ENCODE data around the gene HNRNPH2. TPM values are rescaled to one million over a fixed set of nuclear protein-coding genes. Genes with fewer than 3 reads are reported as not detected.

Gene HNRNPH2
- total RNA-seq, 4 donors from 2014 or later = 34.5 to 75.0 (median 43.2) TPM

GRCh38 chrX:101369687-101370086, 38.3 kb upstream of the HNRNPH2 start:
- TF ChIP-seq, protein P1, sequence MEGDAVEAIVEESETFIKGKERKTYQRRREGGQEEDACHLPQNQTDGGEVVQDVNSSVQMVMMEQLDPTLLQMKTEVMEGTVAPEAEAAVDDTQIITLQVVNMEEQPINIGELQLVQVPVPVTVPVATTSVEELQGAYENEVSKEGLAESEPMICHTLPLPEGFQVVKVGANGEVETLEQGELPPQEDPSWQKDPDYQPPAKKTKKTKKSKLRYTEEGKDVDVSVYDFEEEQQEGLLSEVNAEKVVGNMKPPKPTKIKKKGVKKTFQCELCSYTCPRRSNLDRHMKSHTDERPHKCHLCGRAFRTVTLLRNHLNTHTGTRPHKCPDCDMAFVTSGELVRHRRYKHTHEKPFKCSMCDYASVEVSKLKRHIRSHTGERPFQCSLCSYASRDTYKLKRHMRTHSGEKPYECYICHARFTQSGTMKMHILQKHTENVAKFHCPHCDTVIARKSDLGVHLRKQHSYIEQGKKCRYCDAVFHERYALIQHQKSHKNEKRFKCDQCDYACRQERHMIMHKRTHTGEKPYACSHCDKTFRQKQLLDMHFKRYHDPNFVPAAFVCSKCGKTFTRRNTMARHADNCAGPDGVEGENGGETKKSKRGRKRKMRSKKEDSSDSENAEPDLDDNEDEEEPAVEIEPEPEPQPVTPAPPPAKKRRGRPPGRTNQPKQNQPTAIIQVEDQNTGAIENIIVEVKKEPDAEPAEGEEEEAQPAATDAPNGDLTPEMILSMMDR (IDR thresholded peaks at IDR 0.05; ENCODE audit: low read depth) = no peak

GRCh38 chrX:101370888-101371504, 37.0 kb upstream of the HNRNPH2 start:
- TF ChIP-seq, protein P1 (IDR thresholded peaks at IDR 0.05; ENCODE audit: low read depth) = no peak

DNA sequence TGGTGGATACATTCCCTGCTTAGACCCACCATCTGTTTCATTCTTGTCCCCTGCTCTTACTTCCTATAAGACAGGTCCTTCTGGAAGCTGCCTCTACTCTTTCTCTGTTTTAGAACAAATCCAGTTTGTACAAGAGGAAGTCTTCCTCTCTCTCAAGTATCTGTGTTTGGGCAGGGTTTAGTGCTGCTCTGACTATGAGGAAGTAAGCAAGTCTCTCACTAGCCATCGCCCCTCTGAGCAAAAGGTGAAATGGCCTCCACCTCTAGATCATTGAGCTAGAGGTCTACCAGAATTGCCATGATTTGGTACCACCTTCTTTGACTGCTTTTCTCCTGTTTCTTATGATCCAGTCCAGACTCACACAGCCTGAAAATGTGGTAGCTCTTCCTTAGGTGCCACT, 30.5 kb upstream of the HNRNPH2 start:
- TF ChIP-seq, protein P1 (IDR thresholded peaks at IDR 0.05; ENCODE audit: low read depth) = no peak

- TF ChIP-seq, protein P1 (IDR thresholded peaks at IDR 0.05; ENCODE audit: low read depth) = no peak
These were observed 24.3 kb upstream of the HNRNPH2 start for GRCh38 chrX:101383679-101384205.

GRCh38 chrX:101385026-101385684, 22.9 kb upstream of the HNRNPH2 start:
- TF ChIP-seq, protein P1 (IDR thresholded peaks at IDR 0.05; ENCODE audit: low read depth) = no peak

DNA sequence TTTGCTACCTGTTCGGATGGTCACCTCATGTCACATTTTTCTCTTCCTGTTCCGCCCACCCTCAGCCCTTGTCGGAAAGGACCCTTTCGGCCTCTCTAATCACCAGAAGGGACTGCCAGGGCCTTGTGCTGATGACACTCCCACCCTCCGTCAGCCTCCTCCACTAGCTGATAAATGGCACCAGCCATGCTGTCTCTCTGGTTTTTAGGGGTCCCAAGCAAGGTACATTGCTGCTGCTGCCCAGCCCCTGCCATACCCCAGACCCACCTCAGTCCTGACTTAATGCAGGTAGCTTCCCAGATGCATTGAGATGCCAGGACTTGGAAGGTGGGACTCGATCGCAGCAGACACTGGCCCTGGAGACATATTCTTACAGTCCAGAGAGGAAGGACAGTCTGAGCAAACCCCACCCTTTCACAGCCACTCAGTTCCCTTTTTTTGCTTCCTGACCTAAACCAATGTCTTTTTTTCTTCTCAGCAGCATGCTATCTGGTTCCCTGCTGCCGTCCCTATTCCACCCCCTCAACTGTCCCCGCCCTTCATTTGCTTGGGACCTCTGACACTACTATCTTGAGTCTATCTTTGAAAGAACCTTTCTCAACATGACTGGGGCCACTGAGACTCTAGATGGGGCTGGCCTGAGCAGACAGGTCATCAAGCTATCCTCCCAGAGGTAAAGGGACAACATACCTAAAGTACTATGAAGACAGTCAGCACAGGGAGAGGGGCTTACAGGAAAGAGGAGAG, 22.1 kb upstream of the HNRNPH2 start, which contains the start of gene BTK:
BTK (minus strand) TSS at position 397 of the 747 bp plus-strand sequence. CDS start 10,907 bp downstream, outside the sequence.
- TF ChIP-seq, protein P1 (IDR thresholded peaks at IDR 0.05; ENCODE audit: low read depth) = no peak

DNA sequence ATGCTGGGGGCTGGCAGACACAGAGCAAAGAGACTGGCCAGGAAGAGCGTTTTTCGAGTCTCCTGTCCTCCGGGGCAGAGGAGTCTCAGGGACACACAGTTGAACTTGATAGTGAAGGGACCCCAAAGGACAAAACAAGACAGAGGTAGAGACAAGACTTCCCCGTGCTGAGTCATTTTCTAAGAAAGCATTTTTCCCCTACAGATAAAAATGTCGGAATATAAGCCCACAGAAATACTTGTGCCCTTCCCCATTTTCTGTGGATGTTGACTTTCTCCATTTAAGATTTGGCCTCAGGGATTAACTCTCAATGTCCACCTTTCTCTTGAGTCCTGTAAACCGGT, 21.5 kb upstream of the HNRNPH2 start:
- TF ChIP-seq, protein P1 (IDR thresholded peaks at IDR 0.05; ENCODE audit: low read depth) = no peak
